HUES6 (cell line): ENCODE data around the gene SMIM11.

ENCODE experiments used
- H3K27ac ChIP-seq: 2 replicates; pipeline ENCODE4 v1.7.0; 2013; ENCODE audit warnings: low read depth, mild to moderate bottlenecking, low read length, inconsistent platforms
- H3K27me3 ChIP-seq: 2 replicates; pipeline ENCODE4 v1.6.1; 2013; ENCODE audit warnings: low read length; ENCODE audit not compliant: control insufficient read depth, insufficient read depth
- H3K36me3 ChIP-seq: 2 replicates; pipeline ENCODE4 v1.6.1; 2013; ENCODE audit warnings: low read length; ENCODE audit not compliant: control insufficient read depth, insufficient read depth
- H3K4me1 ChIP-seq: 2 replicates; pipeline ENCODE4 v1.6.1; 2013; ENCODE audit warnings: low read length; ENCODE audit not compliant: control insufficient read depth, insufficient read depth
- H3K4me3 ChIP-seq: 2 replicates; pipeline ENCODE4 v1.5.1; 2013; ENCODE audit warnings: low read depth, low read length
- H3K9ac ChIP-seq: one replicate; pipeline ENCODE4 v1.6.1; 2013; ENCODE audit warnings: mild to moderate bottlenecking, low read length
- H3K9me3 ChIP-seq: 2 replicates; pipeline ENCODE4 v1.6.1; 2013; ENCODE audit warnings: low read depth, low read length; ENCODE audit not compliant: control insufficient read depth, insufficient read depth

Gene SMIM11

DNA sequence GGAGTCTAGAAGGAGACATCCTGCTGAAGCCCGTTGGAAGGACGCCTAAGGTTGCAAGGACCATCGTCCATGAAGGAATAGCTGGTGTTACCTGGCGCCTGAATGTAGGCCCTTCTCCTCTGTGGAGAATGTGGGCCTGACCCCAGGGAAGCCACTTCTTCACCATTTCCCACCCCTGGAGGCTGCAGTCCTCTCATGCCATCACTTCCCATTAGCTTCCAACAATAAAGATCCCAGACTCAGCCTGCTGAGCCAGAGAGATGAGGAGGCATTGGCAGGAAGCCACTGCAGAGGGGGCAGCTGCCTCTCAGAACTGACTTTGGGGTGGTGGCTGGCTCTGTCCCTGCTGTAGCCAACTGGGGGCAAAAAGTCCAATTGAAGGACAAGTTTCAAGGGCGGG, 32.8 kb upstream of the SMIM11 start:
- H3K9me3 ChIP-seq: no peaks in the 10 kb centered on the region
- H3K4me3 ChIP-seq: no peak overlapping the region
- H3K9ac ChIP-seq: no peak overlapping the region
- H3K27me3 ChIP-seq: no peaks in the 10 kb centered on the region
- H3K27ac ChIP-seq: no peak overlapping the region
- no peaks in the 10 kb centered on the region; the same call in 1 of the 2 replicates for H3K4me1 ChIP-seq
- H3K36me3 ChIP-seq: no peaks in the 10 kb centered on the region

DNA sequence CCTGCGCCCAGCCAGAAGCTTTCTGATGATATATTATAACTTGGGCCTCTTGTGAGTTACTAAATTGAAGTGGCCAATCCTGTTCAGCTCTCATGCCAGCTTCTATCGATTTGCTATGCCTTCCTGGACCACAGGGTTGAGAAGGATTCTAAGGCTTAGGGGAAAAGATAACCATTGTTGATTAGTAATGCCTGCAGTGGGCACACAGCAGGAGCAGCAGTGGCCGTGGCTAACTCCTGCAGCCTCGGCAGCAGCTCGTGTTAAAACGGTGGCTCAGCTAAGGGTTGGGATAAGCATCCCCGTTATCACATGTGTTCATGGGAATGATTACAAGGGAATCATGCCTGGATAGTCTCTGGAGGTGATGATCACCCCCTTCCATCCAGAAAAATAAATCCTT, 32.0 kb upstream of the SMIM11 start:
- no peak overlapping the region for H3K4me3 ChIP-seq
- H3K9ac ChIP-seq: no peak overlapping the region
- H3K27me3 ChIP-seq: no peaks in the 10 kb centered on the region
- no peaks in the 10 kb centered on the region for H3K9me3 ChIP-seq
- no peaks in the 10 kb centered on the region for H3K36me3 ChIP-seq
- no peak overlapping the region for H3K27ac ChIP-seq
- no peaks in the 10 kb centered on the region; the same call in 1 of the 2 replicates for H3K4me1 ChIP-seq

DNA sequence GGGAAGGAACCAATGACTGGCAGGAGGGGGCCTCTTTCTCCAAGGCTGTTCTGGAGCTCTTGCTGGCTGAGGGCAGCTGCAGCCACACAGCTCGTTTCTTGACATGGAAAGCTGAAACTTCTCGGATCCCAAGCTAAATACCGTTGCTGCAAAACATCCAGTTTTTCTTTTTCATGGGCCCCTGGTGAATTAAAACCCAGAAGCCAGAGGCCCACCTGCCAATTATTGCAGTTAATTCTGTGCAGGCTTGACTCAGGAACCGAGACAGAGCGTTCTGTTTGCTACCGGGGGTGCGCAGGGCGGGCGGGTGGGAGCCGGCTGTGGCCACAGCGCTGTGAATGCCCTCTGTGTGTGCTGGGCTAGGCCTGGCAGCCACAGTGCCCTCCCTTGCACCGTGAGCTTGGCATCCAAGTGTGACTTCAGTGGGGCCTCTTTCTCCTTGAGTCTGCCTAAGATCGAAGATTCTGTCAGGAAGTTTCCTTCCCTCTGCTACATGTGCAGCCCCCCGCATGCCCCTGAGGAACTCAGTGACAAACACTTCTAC, 31.4 kb upstream of the SMIM11 start:
- H3K36me3 ChIP-seq: no peaks in the 10 kb centered on the region
- no peaks in the 10 kb centered on the region; the same call in 1 of the 2 replicates for H3K4me1 ChIP-seq
- no peaks in the 10 kb centered on the region for H3K9me3 ChIP-seq
- no peak overlapping the region for H3K4me3 ChIP-seq
- H3K27me3 ChIP-seq: no peaks in the 10 kb centered on the region
- no peak overlapping the region for H3K9ac ChIP-seq
- no peak overlapping the region for H3K27ac ChIP-seq

DNA sequence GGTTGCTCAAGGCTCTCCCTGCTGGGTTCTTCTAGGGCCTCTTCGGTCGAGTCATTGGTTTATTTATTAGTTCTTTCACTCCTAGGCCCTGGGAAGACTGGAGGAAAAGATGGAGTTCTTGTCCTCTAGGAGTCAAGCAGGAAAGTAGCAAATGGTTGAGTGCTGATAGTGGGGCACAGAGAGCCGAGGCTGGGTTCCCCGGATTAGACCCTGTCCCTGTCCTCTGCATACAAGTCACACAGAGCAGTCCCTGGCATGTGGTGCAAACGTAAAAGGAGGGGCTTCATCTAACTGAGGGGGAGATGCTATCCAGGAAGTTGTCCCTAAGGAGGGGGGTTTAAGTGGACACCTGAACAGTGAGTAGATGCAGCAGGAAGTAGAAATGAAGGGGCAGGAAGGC, 30.7 kb upstream of the SMIM11 start:
- no peaks in the 10 kb centered on the region for H3K36me3 ChIP-seq
- no peaks in the 10 kb centered on the region; the same call in 1 of the 2 replicates for H3K4me1 ChIP-seq
- H3K9ac ChIP-seq: no peak overlapping the region
- no peak overlapping the region for H3K27ac ChIP-seq
- H3K9me3 ChIP-seq: no peaks in the 10 kb centered on the region
- no peak overlapping the region for H3K4me3 ChIP-seq
- H3K27me3 ChIP-seq: no peaks in the 10 kb centered on the region

DNA sequence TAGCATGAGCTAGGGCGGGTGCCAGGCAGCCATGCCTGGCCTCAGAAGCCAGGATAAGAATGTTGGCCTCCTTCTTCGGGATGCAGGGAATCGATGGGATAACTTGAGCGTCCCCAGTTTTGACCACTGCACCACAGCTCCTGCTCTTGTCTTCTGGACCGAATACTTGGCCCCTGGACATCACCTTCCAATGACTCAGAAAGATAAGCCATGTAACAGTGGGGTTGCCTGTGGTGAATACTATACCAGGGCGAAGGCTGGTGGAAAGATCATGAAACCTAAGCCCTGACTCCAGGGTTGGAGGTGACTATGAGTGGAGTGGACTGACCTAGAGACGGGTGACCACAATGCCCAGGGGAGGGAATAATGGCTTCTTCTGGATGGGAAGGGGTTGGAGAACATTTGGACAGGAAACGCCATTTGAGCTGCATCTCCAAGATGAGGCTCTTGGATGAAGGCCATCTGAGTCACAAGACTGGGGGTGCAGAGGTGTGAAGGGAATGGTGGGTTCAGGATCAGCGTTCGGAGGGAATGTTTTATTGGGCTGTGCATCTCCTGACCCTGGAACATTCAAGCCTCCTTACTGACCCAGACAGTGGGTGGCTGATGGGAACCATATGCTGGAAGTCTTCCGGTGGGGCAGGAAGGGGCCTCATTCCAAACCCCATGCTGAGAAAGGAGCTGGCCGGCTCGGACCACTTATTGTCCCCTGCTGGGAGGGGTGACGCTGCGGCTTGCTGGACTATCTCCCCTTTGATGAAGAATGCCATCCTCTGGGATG, 30.0 kb upstream of the SMIM11 start:
- no peaks in the 10 kb centered on the region for H3K36me3 ChIP-seq

DNA sequence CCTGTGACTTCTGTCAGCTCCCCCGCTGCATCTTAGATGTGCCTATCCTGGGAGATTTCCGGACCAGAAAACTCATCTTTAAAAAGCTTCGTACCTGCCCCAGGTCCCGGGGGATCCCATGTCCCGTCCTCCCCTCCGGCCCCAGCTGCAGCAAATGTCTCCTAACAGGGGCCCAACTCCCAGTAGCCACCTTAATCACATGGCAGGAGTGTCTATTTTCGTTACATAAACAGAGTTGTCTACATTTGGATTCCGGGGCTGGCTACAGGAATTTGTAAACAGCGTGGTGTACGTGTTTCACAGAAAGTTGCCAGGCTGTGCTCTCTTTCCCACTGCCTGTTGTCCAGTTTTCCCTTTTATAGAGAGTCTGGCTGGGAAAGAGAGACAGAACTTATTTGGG, 29.4 kb upstream of the SMIM11 start:
- no peak overlapping the region for H3K27ac ChIP-seq
- H3K27me3 ChIP-seq: no peaks in the 10 kb centered on the region
- no peak overlapping the region for H3K9ac ChIP-seq
- no peaks in the 10 kb centered on the region for H3K36me3 ChIP-seq
- H3K9me3 ChIP-seq: no peaks in the 10 kb centered on the region
- H3K4me3 ChIP-seq: no peak overlapping the region
- H3K4me1 ChIP-seq: no peaks in the 10 kb centered on the region; the same call in 1 of the 2 replicates

More for the DNA sequence above, 30.0 kb upstream of the SMIM11 start:
- Histone ChIP-seq H3K27ac (no peak overlapping the region), H3K4me3 (no peak overlapping the region), H3K9me3 (no peaks in the 10 kb centered on the region), H3K9ac (no peak overlapping the region), H3K4me1 (no peaks in the 10 kb centered on the region; the same call in 1 of the 2 replicates), H3K27me3 (no peaks in the 10 kb centered on the region)

DNA sequence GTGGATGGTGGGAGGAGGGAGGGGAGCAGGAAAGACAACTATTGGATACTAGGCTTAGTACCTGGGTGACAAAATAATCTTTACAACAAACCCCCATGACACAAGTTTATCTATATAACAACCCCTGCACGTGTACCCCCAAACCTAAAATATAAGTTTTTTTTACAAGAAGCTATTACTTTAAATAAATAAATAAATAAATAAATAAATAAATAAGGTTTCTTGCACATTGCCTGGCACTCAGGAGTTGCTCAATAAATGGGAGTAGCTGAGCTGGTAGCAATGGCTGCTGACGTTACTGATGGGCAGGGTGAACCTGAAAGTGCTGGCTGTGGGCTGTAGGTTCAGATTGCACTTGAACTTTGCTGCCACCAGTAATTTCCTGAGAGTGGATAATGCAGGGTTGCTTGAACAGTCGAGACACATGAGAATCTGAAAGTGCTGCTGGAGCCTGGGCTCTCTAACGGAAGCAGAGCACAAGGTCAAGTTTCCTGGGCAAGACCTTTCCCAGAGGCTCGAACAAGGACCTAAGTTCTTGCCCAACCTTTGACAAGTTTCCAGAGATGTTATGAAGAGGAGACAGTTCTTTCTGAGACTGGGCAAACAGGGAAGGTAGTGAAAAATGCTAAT, 26.3 kb upstream of the SMIM11 start:
- no peaks in the 10 kb centered on the region for H3K27me3 ChIP-seq
- no peaks in the 10 kb centered on the region; the same call in 1 of the 2 replicates for H3K4me1 ChIP-seq
- H3K4me3 ChIP-seq: no peak overlapping the region
- no peak overlapping the region for H3K9ac ChIP-seq
- 0 out of 2 replicates have a peak, but pooled peaks cover 3% of the 10 kb centered on the region for H3K9me3 ChIP-seq
- H3K27ac ChIP-seq: no peak overlapping the region
- H3K36me3 ChIP-seq: no peaks in the 10 kb centered on the region

DNA sequence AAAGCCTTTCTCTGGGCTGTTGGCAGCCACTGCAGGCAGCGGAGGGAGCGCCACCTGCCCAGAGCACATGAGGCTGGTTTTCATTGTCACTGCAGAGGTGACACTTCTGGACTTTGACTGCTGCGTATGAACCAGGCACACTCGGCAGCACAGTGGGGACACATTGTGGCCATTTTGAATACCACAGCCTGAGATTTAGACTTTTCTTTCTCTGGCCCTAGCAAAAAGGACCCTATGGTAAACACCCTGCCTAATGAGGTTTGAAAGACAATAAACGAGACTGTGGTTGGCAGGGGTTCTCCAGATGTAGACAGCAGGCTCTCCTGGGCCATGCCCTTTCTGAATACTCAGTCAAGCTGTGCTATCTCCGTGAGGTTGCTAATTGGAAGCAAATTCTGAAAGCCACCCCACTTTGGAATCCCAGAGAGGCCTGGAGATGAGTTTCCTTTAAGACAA, 23.5 kb upstream of the SMIM11 start:
- Histone ChIP-seq H3K27me3 (no peaks in the 10 kb centered on the region), H3K27ac (no peak overlapping the region), H3K9me3 (0 out of 2 replicates have a peak, but pooled peaks cover 3% of the 10 kb centered on the region), H3K4me1 (no peaks in the 10 kb centered on the region), H3K36me3 (no peaks in the 10 kb centered on the region), H3K9ac (no peak overlapping the region), H3K4me3 (no peak overlapping the region)

DNA sequence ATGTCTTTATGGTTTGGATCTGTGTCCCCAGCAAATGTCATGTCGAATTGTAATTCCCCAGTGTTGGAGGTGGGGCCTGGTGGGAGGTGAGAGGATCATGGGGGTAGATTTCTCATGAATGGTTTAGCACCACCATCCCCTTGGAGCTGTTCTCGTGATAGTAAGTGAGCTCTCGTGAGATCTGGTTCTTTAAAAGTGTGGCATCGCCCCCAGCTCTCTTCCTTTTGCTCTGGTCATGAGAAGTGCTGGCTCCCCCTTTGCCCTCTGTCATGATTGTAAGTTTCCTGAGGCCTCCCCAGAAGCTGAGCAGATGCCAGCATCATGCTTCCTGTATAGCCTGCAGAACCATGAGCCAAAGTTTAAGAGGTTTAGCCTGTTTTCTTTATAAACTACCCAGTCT, 22.8 kb upstream of the SMIM11 start:
- Histone ChIP-seq H3K36me3 (no peaks in the 10 kb centered on the region), H3K4me1 (no peaks in the 10 kb centered on the region), H3K4me3 (no peak overlapping the region), H3K9me3 (0 out of 2 replicates have a peak, but pooled peaks cover 3% of the 10 kb centered on the region), H3K27me3 (no peaks in the 10 kb centered on the region), H3K27ac (no peak overlapping the region), H3K9ac (no peak overlapping the region)

DNA sequence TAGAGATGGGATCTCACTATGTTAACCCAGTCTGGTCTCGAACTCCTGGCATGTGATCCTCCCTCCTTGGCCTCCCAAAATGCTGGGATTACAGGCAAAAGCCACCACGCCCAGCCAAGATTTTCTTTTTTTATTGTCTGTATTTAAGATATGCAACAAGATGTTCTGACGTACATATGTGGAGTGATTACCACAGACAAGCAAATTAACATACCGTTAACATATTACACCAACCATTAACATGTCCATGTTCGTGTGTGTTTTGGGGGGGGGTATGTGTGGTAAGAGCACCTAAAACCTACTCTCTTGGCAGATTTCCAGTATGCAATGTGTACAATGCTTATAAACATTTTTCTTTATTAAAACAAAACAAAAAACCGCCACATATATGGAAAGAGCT, 22.1 kb upstream of the SMIM11 start:
- Histone ChIP-seq H3K4me3 (no peak overlapping the region), H3K9ac (no peak overlapping the region), H3K27ac (no peak overlapping the region), H3K4me1 (no peaks in the 10 kb centered on the region), H3K36me3 (no peaks in the 10 kb centered on the region), H3K27me3 (no peaks in the 10 kb centered on the region), H3K9me3 (0 out of 2 replicates have a peak, but pooled peaks cover 4% of the 10 kb centered on the region)

DNA sequence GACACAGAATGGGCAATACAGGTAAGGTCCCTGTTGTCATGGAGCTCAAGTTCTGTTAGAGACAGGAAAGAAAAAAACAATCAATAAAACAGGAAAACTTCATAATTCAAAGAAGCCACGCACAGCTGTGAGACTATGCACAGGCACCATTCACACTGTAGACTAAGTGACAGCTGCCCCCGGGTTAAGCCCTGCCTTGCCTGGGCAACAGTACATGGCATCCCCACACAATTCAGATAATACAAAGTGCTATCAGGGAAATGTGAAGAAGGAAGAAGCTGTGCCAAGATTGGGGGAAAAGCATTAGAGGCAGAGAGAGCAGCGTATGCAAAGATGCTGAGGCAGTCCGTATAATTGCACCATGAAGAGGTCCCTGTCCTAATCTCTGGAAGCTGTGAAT, 20.5 kb upstream of the SMIM11 start:
- Histone ChIP-seq H3K9me3 (peaks cover 7% of the 10 kb centered on the region; the same call in 1 of the 2 replicates), H3K4me3 (no peak overlapping the region), H3K36me3 (no peaks in the 10 kb centered on the region), H3K9ac (no peak overlapping the region), H3K27ac (no peak overlapping the region), H3K27me3 (no peaks in the 10 kb centered on the region), H3K4me1 (no peaks in the 10 kb centered on the region)
